Measurements from ENCODE around the gene CLDN3. TPM values are rescaled to one million over a fixed set of nuclear protein-coding genes. Genes with fewer than 3 reads are reported as not detected.

The CLDN3 gene
- total and polyA plus RNA-seq, 9 of the 15 experiments (the other 6 are each of a cell fraction or from before 2014, with no cell fraction given) = 0.29 TPM; not detected in 8

DNA sequence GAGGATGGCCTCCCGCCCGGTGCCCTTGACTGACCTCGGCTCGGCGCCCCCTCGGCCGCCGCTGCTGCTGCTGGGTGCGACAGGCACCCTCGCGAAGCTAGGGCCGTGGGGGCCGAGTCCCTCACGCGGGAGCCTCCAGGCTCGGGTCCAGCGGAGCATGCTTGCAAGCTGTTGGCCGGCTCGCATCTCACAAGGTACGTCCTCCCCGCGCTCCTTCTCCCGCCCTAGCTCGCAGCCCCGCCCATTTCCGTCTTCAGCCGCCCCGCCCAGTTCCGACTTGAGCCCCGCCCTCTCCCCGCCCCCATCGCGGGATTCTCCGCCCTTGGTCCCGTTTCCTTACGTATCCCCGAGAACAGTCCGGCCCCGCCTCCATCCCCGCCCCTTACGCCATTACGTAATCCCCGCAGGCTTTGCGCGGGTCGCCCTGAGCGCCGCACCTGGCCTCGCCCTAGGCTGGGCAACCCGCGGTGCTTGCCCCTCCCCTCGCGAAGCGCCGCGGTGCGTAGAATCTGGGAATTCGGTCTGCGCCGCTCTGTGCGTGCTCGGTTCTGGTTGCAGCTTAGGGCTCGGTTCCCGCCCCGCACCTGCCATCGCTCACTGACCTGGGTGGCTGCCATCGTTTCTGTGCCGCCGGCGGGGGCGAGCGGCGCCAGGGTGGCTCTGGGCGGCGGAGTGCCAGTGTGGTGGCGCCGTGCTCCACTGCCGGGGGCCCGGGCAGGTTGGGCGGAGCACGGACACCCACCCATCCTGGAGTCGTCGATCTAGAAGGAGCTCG lies 31.3 kb downstream of the CLDN3 start, which contains the start of gene ABHD11 (continued):
- TF ChIP-seq ZNF41 (CRISPR knock-in tag; conservative IDR thresholded peaks at IDR 0.05) = no peak; the same call in 1 of the 2 replicates
- no peak for TF ChIP-seq SMAD2 (IDR thresholded peaks at IDR 0.05; ENCODE audit: low read depth, low read length)
- TF ChIP-seq RAD51 (IDR thresholded peaks at IDR 0.05; ENCODE audit: borderline replicate concordance, low read depth) = no peak
- no peak for TF ChIP-seq MIER1 (IDR thresholded peaks at IDR 0.05; ENCODE audit: low read depth)
- TF ChIP-seq, protein P1, sequence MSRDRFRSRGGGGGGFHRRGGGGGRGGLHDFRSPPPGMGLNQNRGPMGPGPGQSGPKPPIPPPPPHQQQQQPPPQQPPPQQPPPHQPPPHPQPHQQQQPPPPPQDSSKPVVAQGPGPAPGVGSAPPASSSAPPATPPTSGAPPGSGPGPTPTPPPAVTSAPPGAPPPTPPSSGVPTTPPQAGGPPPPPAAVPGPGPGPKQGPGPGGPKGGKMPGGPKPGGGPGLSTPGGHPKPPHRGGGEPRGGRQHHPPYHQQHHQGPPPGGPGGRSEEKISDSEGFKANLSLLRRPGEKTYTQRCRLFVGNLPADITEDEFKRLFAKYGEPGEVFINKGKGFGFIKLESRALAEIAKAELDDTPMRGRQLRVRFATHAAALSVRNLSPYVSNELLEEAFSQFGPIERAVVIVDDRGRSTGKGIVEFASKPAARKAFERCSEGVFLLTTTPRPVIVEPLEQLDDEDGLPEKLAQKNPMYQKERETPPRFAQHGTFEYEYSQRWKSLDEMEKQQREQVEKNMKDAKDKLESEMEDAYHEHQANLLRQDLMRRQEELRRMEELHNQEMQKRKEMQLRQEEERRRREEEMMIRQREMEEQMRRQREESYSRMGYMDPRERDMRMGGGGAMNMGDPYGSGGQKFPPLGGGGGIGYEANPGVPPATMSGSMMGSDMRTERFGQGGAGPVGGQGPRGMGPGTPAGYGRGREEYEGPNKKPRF (IDR thresholded peaks at IDR 0.05; ENCODE audit: low read depth, low read length) = no peak
- TF ChIP-seq MLX (CRISPR knock-in tag; conservative IDR thresholded peaks at IDR 0.05) = peak in 1 of 2 experiments; percentile 86; a peak in 1 of 4 replicates
- no peak for TF ChIP-seq PKNOX1 (IDR thresholded peaks at IDR 0.05)
- no peak for TF ChIP-seq SRSF7 (optimal IDR thresholded peaks at IDR 0.05; ENCODE audit: low read depth, low read length)
- no peak for TF ChIP-seq TSC22D4 (tag; IDR thresholded peaks at IDR 0.05)
- peak; percentile 45; the same call in 1 of the 2 replicates for TF ChIP-seq ZNF384 (IDR thresholded peaks at IDR 0.05; ENCODE audit: low read depth, low read length)
- peak; percentile 71 for TF ChIP-seq TAF1 (IDR thresholded peaks at IDR 0.05; ENCODE audit: control insufficient read depth, extremely low read depth, insufficient read depth, low read length, severe bottlenecking)
- no peak for TF ChIP-seq SNRNP70 (optimal IDR thresholded peaks at IDR 0.05; ENCODE audit: low read depth, low read length)
- no peak for TF ChIP-seq CREB3 (tag; conservative IDR thresholded peaks at IDR 0.05; ENCODE audit: low read depth)
- TF ChIP-seq MNT (conservative IDR thresholded peaks at IDR 0.05) = peak; percentile 63 to 82; a peak in 2 of 4 replicates
- no peak; the same call in 1 of the 2 replicates for TF ChIP-seq ZFP91 (CRISPR knock-in tag; IDR thresholded peaks at IDR 0.05)
- no peak; the same call in 1 of the 2 replicates for TF ChIP-seq ZNF282 (CRISPR knock-in tag; IDR thresholded peaks at IDR 0.05)
- TF ChIP-seq ZNF253 (CRISPR knock-in tag; conservative IDR thresholded peaks at IDR 0.05) = no peak
- no peak; the same call in 1 of the 2 replicates for TF ChIP-seq HIVEP1 (CRISPR knock-in tag; IDR thresholded peaks at IDR 0.05)
- no peak for TF ChIP-seq COPS2 (conservative IDR thresholded peaks at IDR 0.05)
